PC-9 (cell line): Measurements from ENCODE around the gene ANO7. TPM values are rescaled to one million over a fixed set of nuclear protein-coding genes. Genes with fewer than 3 reads are reported as not detected.
A peak's percentile ranks its signal among the peaks of the same experiment; 100 is the strongest.

Source experiments
- BruUV-seq: library from RNA; stranded (reverse); fragments of 400-500 nt; replicated peaks from 2 replicates; lab custom pipeline; 2021; lab: Mats Ljungman, UMichigan
- CTCF ChIA-PET: fragments of 300-600 bp; sonication (Branson Sonifier 250); formaldehyde crosslinking; loops from one replicate; lab custom pipeline; 2022; ENCODE audit warnings: antibody characterized with exemption; lab: Charles Lee
- POLR2A ChIA-PET: fragments of 300-600 bp; sonication (Branson Sonifier 250); formaldehyde crosslinking; loops from one replicate; lab custom pipeline; 2022; ENCODE audit warnings: antibody characterized with exemption; ENCODE audit not compliant: unreplicated experiment; lab: Charles Lee
- DNase-seq, 2 experiments: peaks; one replicate each; pipeline versions ENCODE4 v3.0.0 to v3.0.0-alpha.2; 2015 to 2022; ENCODE audit warnings: mixed read lengths in 1 of 2
- H2AFZ ChIP-seq: fragments of 200-600 bp; sonication (generic); 2 replicates; pipeline ENCODE4 v1.8.1; 2017; ENCODE audit warnings: antibody characterized with exemption
- H3F3A ChIP-seq: fragments of 200-600 bp; sonication (generic); 2 replicates; pipeline ENCODE4 v1.8.1; 2017; ENCODE audit warnings: antibody characterized with exemption, mild to moderate bottlenecking, low read depth; ENCODE audit not compliant: insufficient read depth
- H3K27ac ChIP-seq: fragments of 200-600 bp; sonication (generic); 2 replicates; pipeline ENCODE4 v1.6.1; 2016; ENCODE audit warnings: mixed run types
- H3K27me3 ChIP-seq: fragments of 200-600 bp; sonication (generic); 2 replicates; pipeline ENCODE4 v1.6.1; 2016; ENCODE audit warnings: low read depth, mixed run types; ENCODE audit not compliant: insufficient read depth
- H3K36me3 ChIP-seq: fragments of 200-600 bp; sonication (generic); 2 replicates; pipeline ENCODE4 v1.6.1; 2016; ENCODE audit warnings: low read depth, mixed run types
- H3K4me1 ChIP-seq: fragments of 200-600 bp; sonication (generic); replicated peaks from 2 replicates; pipeline ENCODE4 v1.6.1; 2016; ENCODE audit warnings: mixed run types; ENCODE audit not compliant: insufficient read depth
- H3K4me2 ChIP-seq: fragments of 200-600 bp; sonication (generic); 2 replicates; pipeline ENCODE4 v1.6.1; 2017; ENCODE audit warnings: mixed run types
- H3K4me3 ChIP-seq: fragments of 200-600 bp; sonication (generic); 2 replicates; pipeline ENCODE4 v1.6.1; 2016; ENCODE audit warnings: mixed run types
- H3K79me2 ChIP-seq: fragments of 200-600 bp; sonication (generic); 2 replicates; pipeline ENCODE4 v1.6.1; 2017; ENCODE audit warnings: low read depth, mixed run types
- H3K9me2 ChIP-seq: fragments of 200-600 bp; sonication (generic); 2 replicates; pipeline ENCODE4 v1.8.1; 2017; ENCODE audit warnings: mild to moderate bottlenecking; ENCODE audit not compliant: insufficient read depth
- H3K9me3 ChIP-seq: fragments of 200-600 bp; sonication (generic); 2 replicates; pipeline ENCODE4 v1.8.1; 2016; ENCODE audit warnings: low read depth; ENCODE audit not compliant: insufficient read depth
- H4K20me1 ChIP-seq: fragments of 200-600 bp; sonication (generic); 2 replicates; pipeline ENCODE4 v1.8.1; 2017; ENCODE audit not compliant: insufficient read depth
- CTCF ChIP-seq: fragments of 200-600 bp; sonication (generic); conservative IDR thresholded peaks from 2 replicates; pipeline ENCODE4 v1.6.1; 2017; ENCODE audit warnings: mixed run types, antibody characterized with exemption, mild to moderate bottlenecking, moderate library complexity
- EZH2 ChIP-seq: fragments of 200-600 bp; sonication (generic); IDR thresholded peaks from 2 replicates; pipeline ENCODE4 v1.8.0; 2017; ENCODE audit warnings: antibody characterized with exemption, low read depth
- intact Hi-C: fragments of 100-400 bp; cut with micrococcal nuclease; formaldehyde crosslinking; loops from one replicate; pipeline ENCODE4 v1.10.0; 2022; ENCODE audit not compliant: unreplicated experiment
- total RNA-seq: library from RNA; stranded (reverse); gene quantifications from 2 replicates; pipeline ENCODE4 v1.2.3, GENCODE V29; 2021

The ANO7 gene
- total RNA-seq, 1 experiment from 2014 or later, result 6.5 TPM

GRCh38 chr2:241237949-241238371, 49.5 kb downstream of the ANO7 start:
- Histone ChIP-seq H3K4me3 (no peak overlapping the region), H2AFZ (no peak overlapping the region), H3K4me2 (no peak overlapping the region), H3K4me1 (no peaks in the 10 kb centered on the region), H3F3A (no peaks in the 10 kb centered on the region; the same call in 1 of the 2 replicates), H3K36me3 (peaks cover 52% of the 10 kb centered on the region), H4K20me1 (peaks cover 63% of the 10 kb centered on the region), H3K27me3 (no peaks in the 10 kb centered on the region), H3K9me3 (no peaks in the 10 kb centered on the region), H3K79me2 (no peaks in the 10 kb centered on the region), H3K27ac (no peak overlapping the region), H3K9me2 (no peaks in the 10 kb centered on the region)
- POLR2A ChIA-PET, result no interaction called here
- intact Hi-C loops, result no loop called here
- TF ChIP-seq EZH2, result no peak
- no peak for TF ChIP-seq CTCF
- DNase-seq, result no peak
- CTCF ChIA-PET, result no interaction called here
- no TSS peak for BruUV-seq

GRCh38 chr2:241238693-241239198, 50.3 kb downstream of the ANO7 start:
- Histone ChIP-seq H3K4me2 (no peak overlapping the region), H3K4me3 (no peak overlapping the region), H3K27me3 (no peaks in the 10 kb centered on the region), H3K79me2 (no peaks in the 10 kb centered on the region), H3K27ac (no peak overlapping the region), H4K20me1 (peaks cover 59% of the 10 kb centered on the region), H3K4me1 (no peaks in the 10 kb centered on the region), H2AFZ (no peak overlapping the region), H3F3A (no peaks in the 10 kb centered on the region; the same call in 1 of the 2 replicates), H3K9me2 (no peaks in the 10 kb centered on the region), H3K9me3 (no peaks in the 10 kb centered on the region), H3K36me3 (peaks cover 59% of the 10 kb centered on the region)
- intact Hi-C loops, result no loop called here
- POLR2A ChIA-PET, result no interaction called here
- BruUV-seq, result no TSS peak
- CTCF ChIA-PET, result no interaction called here
- no peak for DNase-seq
- TF ChIP-seq CTCF (no peak), EZH2 (no peak)

GRCh38 chr2:241239552-241240202, 51.2 kb downstream of the ANO7 start:
- POLR2A ChIA-PET, result no interaction called here
- no peak overlapping the region for H2AFZ ChIP-seq
- peaks cover 64% of the 10 kb centered on the region for H4K20me1 ChIP-seq

More at GRCh38 chr2:241239552-241240202, 51.2 kb downstream of the ANO7 start:
- Histone ChIP-seq H3K27me3 (no peaks in the 10 kb centered on the region), H3K4me2 (no peak overlapping the region), H3F3A (peaks cover 4% of the 10 kb centered on the region), H3K9me2 (no peaks in the 10 kb centered on the region), H3K79me2 (no peaks in the 10 kb centered on the region), H3K4me3 (no peak overlapping the region), H3K27ac (no peak overlapping the region), H3K9me3 (no peaks in the 10 kb centered on the region), H3K4me1 (no peaks in the 10 kb centered on the region), H3K36me3 (peaks cover 64% of the 10 kb centered on the region)
- CTCF ChIA-PET, result no interaction called here
- TF ChIP-seq EZH2 (no peak), CTCF (no peak)
- no peak for DNase-seq
- intact Hi-C loops, result no loop called here
- BruUV-seq, result TSS peak; percentile 17
